VCaP (cell line): ENCODE measurements around the gene VIPR2.
"Not testable (repeated sequence)": the region's sequence is repeated elsewhere in the genome, so short reads cannot be mapped to it uniquely, and the experiment has no call there.

Experiments used
- H3K27ac ChIP-seq: fragments of 450-650 bp; 2 replicates; pipeline ENCODE4 v1.5.1; 2017
- TF ChIP-seq, protein P1 (sequence below): fragments of 450-650 bp; conservative IDR thresholded peaks from 2 replicates; pipeline ENCODE4 v1.5.1; 2017; ENCODE audit warnings: mild to moderate bottlenecking, moderate library complexity

Gene VIPR2

DNA sequence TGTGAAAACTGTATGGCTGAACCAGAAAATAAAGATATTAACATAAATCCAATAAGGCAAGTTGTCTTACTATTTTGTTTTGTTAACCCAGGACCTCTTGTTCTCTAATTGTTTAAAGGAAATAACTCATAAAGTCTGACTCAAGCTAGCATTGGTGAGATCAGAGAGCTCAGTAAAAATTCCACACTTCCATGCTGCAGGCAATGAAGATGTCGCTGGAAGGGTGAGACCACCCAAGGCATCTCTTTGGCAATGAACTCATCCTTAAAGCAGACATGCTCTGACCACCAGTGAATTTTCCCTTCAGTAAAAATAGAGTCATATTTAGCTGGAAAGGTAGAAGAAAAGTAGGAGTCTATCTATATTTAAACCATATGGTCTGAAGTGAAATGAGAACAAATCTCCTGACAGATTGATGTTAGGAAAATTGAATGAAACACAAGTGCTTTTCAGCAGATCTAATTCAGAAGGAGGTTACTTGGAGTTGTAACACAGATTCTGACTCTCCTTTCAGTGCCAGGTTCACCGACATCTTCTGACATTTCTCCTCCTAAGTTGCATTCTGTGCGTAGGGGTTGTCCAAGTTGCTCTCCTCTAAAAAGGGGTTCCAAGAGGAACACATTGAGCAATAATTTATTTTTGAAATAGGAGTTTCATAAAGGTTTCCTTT, 32.8 kb upstream of the VIPR2 start:
- H3K27ac ChIP-seq: peak overlapping the region; percentile 26; the same call in 1 of the 2 replicates
- TF ChIP-seq, protein P1, sequence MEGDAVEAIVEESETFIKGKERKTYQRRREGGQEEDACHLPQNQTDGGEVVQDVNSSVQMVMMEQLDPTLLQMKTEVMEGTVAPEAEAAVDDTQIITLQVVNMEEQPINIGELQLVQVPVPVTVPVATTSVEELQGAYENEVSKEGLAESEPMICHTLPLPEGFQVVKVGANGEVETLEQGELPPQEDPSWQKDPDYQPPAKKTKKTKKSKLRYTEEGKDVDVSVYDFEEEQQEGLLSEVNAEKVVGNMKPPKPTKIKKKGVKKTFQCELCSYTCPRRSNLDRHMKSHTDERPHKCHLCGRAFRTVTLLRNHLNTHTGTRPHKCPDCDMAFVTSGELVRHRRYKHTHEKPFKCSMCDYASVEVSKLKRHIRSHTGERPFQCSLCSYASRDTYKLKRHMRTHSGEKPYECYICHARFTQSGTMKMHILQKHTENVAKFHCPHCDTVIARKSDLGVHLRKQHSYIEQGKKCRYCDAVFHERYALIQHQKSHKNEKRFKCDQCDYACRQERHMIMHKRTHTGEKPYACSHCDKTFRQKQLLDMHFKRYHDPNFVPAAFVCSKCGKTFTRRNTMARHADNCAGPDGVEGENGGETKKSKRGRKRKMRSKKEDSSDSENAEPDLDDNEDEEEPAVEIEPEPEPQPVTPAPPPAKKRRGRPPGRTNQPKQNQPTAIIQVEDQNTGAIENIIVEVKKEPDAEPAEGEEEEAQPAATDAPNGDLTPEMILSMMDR: no peak

DNA sequence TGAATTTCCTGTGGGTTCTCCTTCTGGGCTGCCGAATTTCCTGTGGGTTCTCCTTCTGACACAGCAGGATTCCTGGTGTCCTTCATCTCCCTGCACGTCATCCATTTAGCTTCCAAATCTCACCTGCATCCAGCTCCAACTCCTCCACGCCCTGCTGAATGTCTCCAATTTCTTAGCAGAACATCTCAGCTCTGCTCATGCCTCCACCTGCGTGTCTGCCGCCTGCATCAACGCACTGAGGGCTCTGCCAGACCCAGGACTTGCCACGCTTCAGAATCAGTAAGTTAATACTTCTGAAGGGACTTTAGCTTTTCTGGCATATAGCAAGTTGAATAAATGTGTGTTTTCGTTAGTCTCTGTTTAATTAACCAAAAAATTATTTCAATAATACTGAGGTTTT, 31.1 kb upstream of the VIPR2 start:
- no peak overlapping the region for H3K27ac ChIP-seq
- TF ChIP-seq, protein P1: no peak

DNA sequence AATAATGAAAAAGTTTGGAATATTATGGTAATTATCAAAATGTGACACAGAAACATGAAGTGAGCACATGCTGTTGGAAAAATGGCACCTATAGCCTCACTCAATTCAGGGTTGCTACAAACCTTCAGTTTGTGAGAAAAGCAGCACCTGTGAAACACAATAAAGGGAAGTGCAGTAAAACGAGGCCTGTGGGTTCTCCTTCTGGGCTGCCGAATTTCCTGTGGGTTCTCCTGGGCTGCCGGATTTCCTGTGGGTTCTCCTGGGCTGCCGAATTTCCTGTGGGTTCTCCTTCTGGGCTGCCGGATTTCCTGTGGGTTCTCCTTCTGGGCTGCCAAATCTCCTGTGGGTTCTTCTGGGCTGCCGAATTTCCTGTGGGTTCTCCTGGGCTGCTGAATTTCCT, 30.4 kb upstream of the VIPR2 start:
- not testable (repeated sequence) for H3K27ac ChIP-seq

DNA sequence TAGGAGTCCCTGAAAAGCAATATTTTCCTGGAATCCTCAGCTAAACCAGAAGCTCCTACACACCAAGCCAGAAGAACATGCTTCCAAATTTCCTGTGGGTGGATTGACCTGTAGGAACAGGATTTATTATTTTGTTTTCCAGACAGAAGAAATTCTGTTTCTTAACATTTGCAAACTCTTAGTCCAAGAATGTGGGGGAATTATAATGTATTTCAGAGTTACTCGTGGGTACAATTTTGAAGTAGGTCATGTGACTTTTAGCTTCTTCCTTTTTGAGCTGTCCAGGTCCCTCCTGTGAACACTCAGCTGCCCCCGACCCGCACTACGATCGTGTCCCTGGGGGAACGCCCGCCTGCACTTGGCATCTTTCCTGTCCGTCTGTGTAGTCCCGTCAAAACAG, 27.7 kb upstream of the VIPR2 start:
- TF ChIP-seq, protein P1: no peak
- no peak overlapping the region for H3K27ac ChIP-seq

DNA sequence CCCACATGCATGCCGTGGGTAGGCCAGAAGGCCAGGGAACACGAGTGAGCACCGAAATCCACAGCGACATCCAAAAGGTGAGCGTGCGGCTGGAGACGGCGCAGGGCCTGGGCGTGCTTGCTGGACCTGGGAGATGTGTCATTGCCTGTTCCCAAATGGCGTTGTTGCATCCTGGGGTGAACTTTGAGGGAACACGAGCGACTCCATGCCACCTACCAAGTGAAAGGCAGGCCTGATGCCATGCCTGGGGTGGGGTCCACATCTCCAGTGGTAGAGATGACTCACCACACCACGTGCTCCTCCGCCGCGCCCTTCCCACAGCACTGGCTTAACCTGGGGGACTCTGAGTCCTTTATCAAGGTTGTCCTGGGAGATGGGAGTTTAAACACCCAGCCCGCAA, 24.7 kb upstream of the VIPR2 start:
- TF ChIP-seq, protein P1: no peak
- no peak overlapping the region for H3K27ac ChIP-seq

DNA sequence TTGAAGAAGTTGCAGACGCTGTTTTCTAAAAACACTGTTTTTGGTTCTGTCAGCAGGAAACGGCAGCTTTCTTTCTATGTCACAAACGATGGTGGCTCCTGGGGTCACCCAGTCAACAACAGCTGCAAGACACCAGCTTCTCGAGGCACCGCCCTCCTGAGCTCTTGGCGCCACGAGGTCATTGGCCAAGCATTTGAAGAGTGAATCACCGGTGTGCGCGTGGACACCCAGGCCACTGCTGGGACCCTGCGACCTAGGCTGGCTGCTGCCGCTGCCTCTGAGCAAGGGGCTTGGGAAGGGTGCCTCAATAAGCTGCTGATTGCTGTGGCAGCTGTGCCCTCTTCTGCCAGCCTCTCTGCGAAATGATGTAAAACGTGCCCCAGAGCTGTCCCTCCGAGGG, 22.5 kb upstream of the VIPR2 start:
- TF ChIP-seq, protein P1: no peak
- no peak overlapping the region for H3K27ac ChIP-seq

DNA sequence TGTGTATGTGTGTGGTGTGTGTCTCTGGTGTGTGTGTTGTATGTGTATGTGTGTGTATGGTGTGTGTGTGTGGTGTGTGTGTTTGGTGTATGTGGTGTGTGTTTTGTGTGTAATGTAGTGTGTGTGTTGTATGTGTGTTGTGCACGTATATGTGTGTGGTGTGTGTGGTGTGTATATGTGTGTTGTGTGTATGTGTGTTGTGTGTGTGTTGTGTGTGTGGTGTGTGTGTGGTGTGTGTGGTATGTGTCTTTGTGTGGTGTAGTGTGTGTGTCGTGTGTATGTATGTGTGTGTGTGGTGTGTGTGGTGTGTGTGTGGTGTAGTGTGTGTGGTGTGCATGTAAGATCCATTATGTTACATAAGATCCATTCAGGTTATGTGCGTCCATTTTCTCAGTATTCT, 21.9 kb upstream of the VIPR2 start:
- no peak overlapping the region for H3K27ac ChIP-seq
- TF ChIP-seq, protein P1: no peak

DNA sequence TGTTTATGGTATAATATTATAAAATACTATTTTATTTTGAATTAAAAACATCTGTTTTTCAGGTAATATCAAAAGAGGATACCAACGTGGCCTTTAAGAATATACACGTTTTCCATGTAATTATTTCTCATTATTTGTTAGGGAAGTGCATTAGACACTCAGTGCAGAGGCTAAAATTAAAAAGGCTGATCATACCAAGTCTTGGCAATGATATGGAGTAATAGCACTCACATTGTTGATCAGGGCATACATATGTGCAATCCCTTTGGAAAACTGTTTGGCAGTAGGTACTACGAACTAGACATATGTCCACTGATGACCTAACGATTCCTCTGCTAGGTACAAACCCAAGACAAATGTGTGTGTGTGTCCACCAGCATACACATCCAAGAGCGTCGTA, 20.7 kb upstream of the VIPR2 start:
- TF ChIP-seq, protein P1: no peak

DNA sequence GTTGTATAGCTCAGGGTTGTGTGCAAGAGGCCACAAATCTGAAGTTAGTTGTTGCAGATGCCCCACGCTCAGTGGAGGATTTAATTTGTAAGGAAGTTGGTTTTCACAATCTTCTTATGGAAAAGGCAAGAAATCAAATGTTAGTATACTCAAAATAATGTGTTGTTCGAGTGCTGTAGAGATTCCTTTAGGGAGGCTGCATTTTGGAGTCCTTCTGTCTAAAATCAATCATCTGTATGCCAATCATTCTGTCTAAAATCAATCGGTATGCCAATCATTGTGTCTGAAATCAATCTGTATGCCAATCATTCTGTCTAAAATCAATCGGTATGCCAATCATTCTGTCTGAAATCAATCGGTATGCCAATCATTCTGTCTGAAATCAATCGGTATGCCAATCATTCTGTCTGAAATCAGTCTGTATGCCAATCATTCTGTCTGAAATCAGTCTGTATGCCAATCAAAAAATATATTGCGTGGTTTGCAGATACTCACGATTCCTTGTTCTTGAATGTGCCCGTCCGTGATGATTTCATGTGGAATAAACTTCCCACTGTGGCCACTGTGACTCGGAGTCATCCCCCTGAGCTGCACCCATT, 19.1 kb upstream of the VIPR2 start:
- not testable (repeated sequence) for H3K27ac ChIP-seq

More for the DNA sequence above, 20.7 kb upstream of the VIPR2 start:
- H3K27ac ChIP-seq: no peak overlapping the region

DNA sequence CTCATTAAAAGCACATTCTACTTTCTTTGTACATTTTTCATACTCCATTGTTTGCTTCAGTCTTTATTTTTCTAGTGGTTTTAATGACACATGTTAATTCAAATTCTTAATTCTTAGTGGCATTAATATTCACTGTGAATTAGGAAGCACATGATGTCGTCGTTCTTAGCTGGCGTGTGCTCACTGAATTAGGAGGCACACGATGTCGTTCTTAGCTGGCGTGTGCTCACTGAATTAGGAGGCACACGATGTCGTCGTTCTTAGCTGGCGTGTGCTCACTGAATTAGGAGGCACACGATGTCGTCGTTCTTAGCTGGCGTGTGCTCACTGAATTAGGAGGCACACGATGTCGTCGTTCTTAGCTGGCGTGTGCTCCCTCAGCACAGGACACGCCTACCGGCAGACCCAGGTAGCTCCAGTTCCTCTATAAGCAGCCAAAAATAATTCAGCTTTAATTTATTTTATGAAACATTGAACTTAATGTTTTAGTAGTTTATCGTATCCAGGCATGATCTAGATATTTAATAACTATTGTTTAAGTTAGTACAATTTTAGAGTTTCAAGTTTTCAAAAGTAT, 17.5 kb upstream of the VIPR2 start:
- H3K27ac ChIP-seq: not testable (repeated sequence)
